Liver (tissue), 9 donors: ENCODE results near the gene GNG8. TPM values are rescaled to one million over a fixed set of nuclear protein-coding genes. Genes with fewer than 3 reads are reported as not detected.

Experiments
- DNase-seq: peaks from one replicate; pipeline ENCODE4 v3.0.0-alpha.2; 2017; ENCODE audit warnings: low spot score
- H3K27ac ChIP-seq, 2 donors: one replicate each; pipeline ENCODE4 v1.7.0; 2013; ENCODE audit warnings: inconsistent platforms in 2 of 2, low read length in 2 of 2, control low read depth in 1 of 2, low read depth in 1 of 2, mild to moderate bottlenecking in 1 of 2
- H3K27me3 ChIP-seq, 4 donors: one replicate each; pipeline versions ENCODE4 v1.6.1 to v1.7.0; 2013; ENCODE audit warnings: low read length in 3 of 4, inconsistent platforms in 1 of 4, mild to moderate bottlenecking in 1 of 4, moderate library complexity in 1 of 4; ENCODE audit not compliant: control insufficient read depth in 4 of 4, insufficient read depth in 4 of 4
- H3K36me3 ChIP-seq, 4 donors: one replicate each; pipeline versions ENCODE4 v1.6.1 to v1.7.0; 2013; ENCODE audit warnings: low read length in 3 of 4, mild to moderate bottlenecking in 3 of 4, low read depth in 1 of 4, moderate library complexity in 1 of 4; ENCODE audit not compliant: control insufficient read depth in 4 of 4, insufficient read depth in 3 of 4
- H3K4me1 ChIP-seq, 4 donors: one replicate each; pipeline versions ENCODE4 v1.6.1 to v1.7.0; 2013; ENCODE audit warnings: low read length in 3 of 4, mild to moderate bottlenecking in 3 of 4, moderate library complexity in 1 of 4; ENCODE audit not compliant: control insufficient read depth in 4 of 4, insufficient read depth in 4 of 4
- H3K4me3 ChIP-seq, 3 donors: one replicate each; pipeline versions ENCODE4 v1.6.1 to v1.7.0; 2013; ENCODE audit warnings: low read length in 3 of 3, control low read depth in 1 of 3, low read depth in 1 of 3, mild to moderate bottlenecking in 1 of 3
- H3K9ac ChIP-seq, 2 donors: one replicate each; pipeline ENCODE4 v1.7.0; 2013; ENCODE audit warnings: low read length in 2 of 2, mild to moderate bottlenecking in 2 of 2, moderate library complexity in 2 of 2, control low read depth in 1 of 2, low read depth in 1 of 2
- H3K9me3 ChIP-seq, 4 donors: one replicate each; pipeline versions ENCODE4 v1.6.1 to v1.7.0; 2013; ENCODE audit warnings: low read length in 3 of 4; ENCODE audit not compliant: control insufficient read depth in 4 of 4
- ATF3 ChIP-seq: IDR thresholded peaks from 2 replicates; pipeline ENCODE4 v1.6.1; 2016; ENCODE audit warnings: antibody characterized with exemption
- CTCF ChIP-seq: fragments of 150-350 bp; IDR thresholded peaks from 2 replicates; pipeline ENCODE4 v1.5.1; 2017; ENCODE audit warnings: improper control_type of control experiment, low read depth, low read length; ENCODE audit not compliant: missing input control
- EGR1 ChIP-seq, 2 donors: IDR thresholded peaks; 2 replicates each; pipeline ENCODE4 v1.6.1; 2016 to 2018; ENCODE audit warnings: antibody characterized with exemption in 2 of 2, low read depth in 2 of 2
- FOXA1 ChIP-seq: IDR thresholded peaks from 2 replicates; pipeline ENCODE4 v1.6.1; 2016; ENCODE audit warnings: antibody characterized with exemption
- FOXA2 ChIP-seq: IDR thresholded peaks from 2 replicates; pipeline ENCODE4 v1.6.1; 2016; ENCODE audit warnings: antibody characterized with exemption
- GABPA ChIP-seq, 2 donors: IDR thresholded peaks in 1 of 2; conservative IDR thresholded peaks in 1 of 2; 2 replicates each; pipeline ENCODE4 v1.6.1; 2016; ENCODE audit warnings: antibody characterized with exemption in 2 of 2, mild to moderate bottlenecking in 1 of 2, moderate library complexity in 1 of 2
- HNF4A ChIP-seq, 2 donors: conservative IDR thresholded peaks; 2 replicates each; pipeline ENCODE4 v1.6.1; 2016; ENCODE audit warnings: antibody characterized with exemption in 2 of 2, mild to moderate bottlenecking in 2 of 2
- HNF4G ChIP-seq: IDR thresholded peaks from 2 replicates; pipeline ENCODE4 v1.6.1; 2016; ENCODE audit warnings: antibody characterized with exemption
- MAX ChIP-seq: IDR thresholded peaks from 2 replicates; pipeline ENCODE4 v1.6.1; 2016; ENCODE audit warnings: antibody characterized with exemption
- NR2F2 ChIP-seq: IDR thresholded peaks from 2 replicates; pipeline ENCODE4 v1.6.1; 2016; ENCODE audit warnings: antibody characterized with exemption
- RAD21 ChIP-seq, 2 donors: IDR thresholded peaks; 2 replicates each; pipeline ENCODE4 v1.6.1; 2016; ENCODE audit warnings: antibody characterized with exemption in 2 of 2, mild to moderate bottlenecking in 2 of 2
- SP1 ChIP-seq: IDR thresholded peaks from 2 replicates; pipeline ENCODE4 v1.6.1; 2018; ENCODE audit warnings: antibody characterized with exemption, mild to moderate bottlenecking
- TAF1 ChIP-seq: conservative IDR thresholded peaks from 2 replicates; pipeline ENCODE4 v1.6.1; 2016; ENCODE audit warnings: antibody characterized with exemption, mild to moderate bottlenecking
- YY1 ChIP-seq: IDR thresholded peaks from 2 replicates; pipeline ENCODE4 v1.6.1; 2016; ENCODE audit warnings: antibody characterized with exemption, mild to moderate bottlenecking
- ZBTB33 ChIP-seq: IDR thresholded peaks from 2 replicates; pipeline ENCODE4 v1.6.1; 2016; ENCODE audit warnings: antibody characterized with exemption
- WGBS: extraction: QIAGEN DNeasy Blood & Tissue Kit; methylation state at CpG from one replicate; pipeline ENCODE4 v1.1.7; 2013; 5-methylcytosine and 5-hydroxymethylcytosine counted together
- polyA plus RNA-seq, 2 donors: library from polyadenylated mRNA; stranded (reverse) in 1 of 2; unstranded in 1 of 2; fragments of 200-250 nt in 1 of 2; fragments of >200 nt in 1 of 2; fragmentation: Nextera tagmentation in 1 of 2; extraction: Ambion mirVana in 1 of 2; gene quantifications; one replicate each; pipeline versions ENCODE4 v1.2.1 to v1.2.3, GENCODE V29; 2013 to 2015
- total RNA-seq, 2 donors: library from RNA; depleted of rRNA; stranded (reverse); fragments of >200 nt; gene quantifications; one replicate each; pipeline ENCODE4 v1.2.3, GENCODE V29; 2014
- donor health status: healthy.
- donor health status: healthy.
- donor health status: healthy.
- donor health status: healthy.
- donor health status: healthy.

GNG8 gene
- total and polyA plus RNA-seq, 4 donors = not detected

- Histone ChIP-seq H3K4me1 (peaks cover 0 to 8% (median 3%) of the 10 kb centered on the region in 4 donors), H3K27me3 (no peaks in the 10 kb centered on the region), H3K9ac (no peak overlapping the region), H3K27ac (peak overlapping the region in 1 of 2 donors; percentile 12), H3K36me3 (no peaks in the 10 kb centered on the region), H3K4me3 (no peak overlapping the region), H3K9me3 (no peaks in the 10 kb centered on the region)
- DNase-seq = no peak
- TF ChIP-seq HNF4A (conservative IDR thresholded peaks at IDR 0.05) (no peak), GABPA (IDR thresholded peaks at IDR 0.05 in 1 of 2, conservative IDR thresholded peaks at IDR 0.05 in 1 of 2) (no peak), EGR1 (IDR thresholded peaks at IDR 0.05; ENCODE audit: low read depth in 2 of 2) (no peak), FOXA2 (no peak), MAX (no peak), ATF3 (no peak), HNF4G (no peak), NR2F2 (no peak), TAF1 (no peak), YY1 (no peak), CTCF (peak; percentile 50), ZBTB33 (no peak), RAD21 (IDR thresholded peaks at IDR 0.05) (peak; percentile 51 to 68), FOXA1 (no peak)
- 33% methylated on average over 17 of the region's 17 CpGs for WGBS
Measured at GRCh38 chr19:46616631-46617322, 19.2 kb downstream of the GNG8 start.

- 82% methylated on average over 10 of the region's 10 CpGs for WGBS
- Histone ChIP-seq H3K9me3 (no peaks in the 10 kb centered on the region), H3K36me3 (no peaks in the 10 kb centered on the region), H3K4me3 (no peak overlapping the region), H3K27me3 (no peaks in the 10 kb centered on the region), H3K4me1 (peaks cover 0 to 6% (median 3%) of the 10 kb centered on the region in 4 donors), H3K27ac (no peak overlapping the region), H3K9ac (no peak overlapping the region)
- no peak for TF ChIP-seq HNF4A (conservative IDR thresholded peaks at IDR 0.05)
- TF ChIP-seq ATF3 = no peak
- TF ChIP-seq SP1 = no peak
- no peak for TF ChIP-seq YY1
- no peak for TF ChIP-seq RAD21 (IDR thresholded peaks at IDR 0.05)
- TF ChIP-seq TAF1 = no peak
- TF ChIP-seq ZBTB33 = no peak
- DNase-seq = no peak
Measured at GRCh38 chr19:46615966-46616365, 20.0 kb downstream of the GNG8 start.
